SK-N-SH treated with all-trans-retinoic acid at 6 μM for 48 hours (cell line): ENCODE measurements around the gene WNK1.

ENCODE experiments used
- ATAC-seq: fragments of 200-7000 bp; cut with Tn5 transposase; 3 replicates; pipeline ENCODE4 v1.9.1; 2020; ENCODE audit warnings: mild to moderate bottlenecking, moderate library complexity
- ARNTL ChIP-seq: fragments of 450-650 bp; formaldehyde crosslinking; IDR thresholded peaks from 2 replicates; pipeline ENCODE4 v1.5.0; 2020; ENCODE audit warnings: low read depth, mild to moderate bottlenecking, moderate library complexity, borderline replicate concordance
- BACH2 ChIP-seq: fragments of 250-450 bp; sonication (Bioruptor Pico); IDR thresholded peaks from 2 replicates; pipeline ENCODE4 v1.9.0; 2021; ENCODE audit warnings: mild to moderate bottlenecking, borderline replicate concordance
- CSDC2 ChIP-seq: fragments of 250-450 bp; sonication (Bioruptor Pico); IDR thresholded peaks from 2 replicates; pipeline ENCODE4 v1.5.0; 2020; ENCODE audit warnings: mild to moderate bottlenecking, moderate library complexity
- ESRRG ChIP-seq: fragments of 250-450 bp; sonication (Bioruptor Pico); IDR thresholded peaks from 2 replicates; pipeline ENCODE4 v1.6.1; 2021; ENCODE audit warnings: mild to moderate bottlenecking
- GLIS3 ChIP-seq: fragments of 250-450 bp; sonication (Bioruptor Pico); IDR thresholded peaks from 2 replicates; pipeline ENCODE4 v1.5.0; 2020; ENCODE audit warnings: mild to moderate bottlenecking, moderate library complexity
- OSR1 ChIP-seq: fragments of 250-450 bp; sonication (Bioruptor Pico); IDR thresholded peaks from 2 replicates; pipeline ENCODE4 v1.8.0; 2022; ENCODE audit warnings: moderate library complexity, mild to moderate bottlenecking, inconsistent platforms
- PPARA ChIP-seq: fragments of 250-450 bp; sonication (Bioruptor Pico); IDR thresholded peaks from 2 replicates; pipeline ENCODE4 v1.5.0; 2020; ENCODE audit warnings: mild to moderate bottlenecking, borderline replicate concordance
- RARB ChIP-seq: fragments of 250-450 bp; sonication (Bioruptor Pico); IDR thresholded peaks from 2 replicates; pipeline ENCODE4 v1.8.0; 2021; ENCODE audit warnings: mild to moderate bottlenecking, moderate library complexity
- SNAI2 ChIP-seq: fragments of 250-450 bp; sonication (Bioruptor Pico); IDR thresholded peaks from 2 replicates; pipeline ENCODE4 v1.5.0; 2020; ENCODE audit warnings: mild to moderate bottlenecking, moderate library complexity
- TCF4 ChIP-seq: fragments of 250-450 bp; sonication (Bioruptor Pico); IDR thresholded peaks from 2 replicates; pipeline ENCODE4 v1.8.0; 2021; ENCODE audit warnings: mild to moderate bottlenecking, moderate library complexity, borderline replicate concordance
- ZC3H10 ChIP-seq: fragments of 250-450 bp; sonication (Bioruptor Pico); IDR thresholded peaks from 2 replicates; pipeline ENCODE4 v1.5.1; 2021; ENCODE audit warnings: mild to moderate bottlenecking, moderate library complexity
- ZFP3 ChIP-seq: fragments of 250-450 bp; sonication (Bioruptor Pico); IDR thresholded peaks from 2 replicates; pipeline ENCODE4 v1.5.0; 2020; ENCODE audit warnings: mild to moderate bottlenecking, moderate library complexity
- ZFP30 ChIP-seq: fragments of 450-650 bp; formaldehyde crosslinking; IDR thresholded peaks from 2 replicates; pipeline ENCODE4 v1.5.0; 2022; ENCODE audit warnings: mild to moderate bottlenecking, moderate library complexity
- ZNF565 ChIP-seq: fragments of 450-650 bp; formaldehyde crosslinking; conservative IDR thresholded peaks from 2 replicates; pipeline ENCODE4 v1.5.0; 2020; ENCODE audit warnings: low read depth, mild to moderate bottlenecking, moderate library complexity
- ZNF70 ChIP-seq: fragments of 450-650 bp; formaldehyde crosslinking; IDR thresholded peaks from 2 replicates; pipeline ENCODE4 v1.5.0; 2020; ENCODE audit warnings: mild to moderate bottlenecking, moderate library complexity
- TF ChIP-seq, protein P1 (sequence below): fragments of 250-450 bp; sonication (Bioruptor Pico); IDR thresholded peaks from 2 replicates; pipeline ENCODE4 v1.5.0; 2020; ENCODE audit warnings: mild to moderate bottlenecking, moderate library complexity
- TF ChIP-seq, protein P2 (sequence below): fragments of 250-450 bp; sonication (Bioruptor Pico); IDR thresholded peaks from 2 replicates; pipeline ENCODE4 v1.5.1; 2021; ENCODE audit warnings: mild to moderate bottlenecking, moderate library complexity
- TF ChIP-seq, protein P3 (sequence below): fragments of 250-450 bp; sonication (Bioruptor Pico); IDR thresholded peaks from 2 replicates; pipeline ENCODE4 v1.8.0; 2021; ENCODE audit warnings: low read depth, mild to moderate bottlenecking, moderate library complexity, borderline replicate concordance
- TF ChIP-seq, protein P4 (sequence below): fragments of 250-450 bp; sonication (Bioruptor Pico); IDR thresholded peaks from 2 replicates; pipeline ENCODE4 v1.8.0; 2020; ENCODE audit warnings: mild to moderate bottlenecking, moderate library complexity, borderline replicate concordance
- TF ChIP-seq, protein P5 (sequence below): fragments of 250-450 bp; sonication (Bioruptor Pico); IDR thresholded peaks from 2 replicates; pipeline ENCODE4 v1.5.1; 2020; ENCODE audit warnings: low read depth, mild to moderate bottlenecking, moderate library complexity

The WNK1 gene

DNA sequence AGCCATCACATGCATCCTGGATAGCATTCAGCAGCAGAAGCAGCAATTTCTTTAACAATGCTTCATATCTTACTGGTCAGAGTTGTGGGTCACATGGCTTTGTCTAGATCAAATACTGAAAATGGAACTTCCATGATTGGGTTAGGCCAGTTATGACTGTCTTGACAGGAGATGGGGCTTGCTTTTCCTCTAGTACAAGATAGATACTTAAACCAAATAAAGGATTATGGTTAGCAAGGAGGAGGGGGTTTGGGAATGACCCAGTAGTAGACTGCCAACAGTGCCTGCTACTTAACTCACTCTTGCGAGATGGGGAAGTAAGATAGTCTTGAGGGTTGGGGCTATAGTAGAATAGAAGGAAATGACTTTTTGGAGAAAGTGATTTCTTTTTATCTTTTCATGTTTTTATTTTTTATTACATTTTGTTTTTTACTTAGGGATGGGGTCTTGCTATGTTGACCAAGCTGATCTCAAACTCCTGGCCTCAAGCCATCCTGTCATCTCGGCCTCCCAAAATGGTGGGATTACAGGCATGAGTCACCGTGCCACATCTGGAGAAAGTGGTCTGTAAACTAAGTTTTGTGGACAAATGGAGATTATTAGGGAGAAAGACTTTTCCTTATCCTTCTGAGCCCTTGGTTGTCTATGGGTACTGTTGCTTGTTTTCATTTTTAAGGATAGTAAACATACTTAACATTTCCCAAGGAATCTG, 37.6 kb downstream of the WNK1 start:
- ATAC-seq = no peak
- TF ChIP-seq ZNF70 (CRISPR knock-in tag) (no peak), ESRRG (CRISPR knock-in tag) (no peak), ZFP30 (no peak)
- TF ChIP-seq, protein P1, sequence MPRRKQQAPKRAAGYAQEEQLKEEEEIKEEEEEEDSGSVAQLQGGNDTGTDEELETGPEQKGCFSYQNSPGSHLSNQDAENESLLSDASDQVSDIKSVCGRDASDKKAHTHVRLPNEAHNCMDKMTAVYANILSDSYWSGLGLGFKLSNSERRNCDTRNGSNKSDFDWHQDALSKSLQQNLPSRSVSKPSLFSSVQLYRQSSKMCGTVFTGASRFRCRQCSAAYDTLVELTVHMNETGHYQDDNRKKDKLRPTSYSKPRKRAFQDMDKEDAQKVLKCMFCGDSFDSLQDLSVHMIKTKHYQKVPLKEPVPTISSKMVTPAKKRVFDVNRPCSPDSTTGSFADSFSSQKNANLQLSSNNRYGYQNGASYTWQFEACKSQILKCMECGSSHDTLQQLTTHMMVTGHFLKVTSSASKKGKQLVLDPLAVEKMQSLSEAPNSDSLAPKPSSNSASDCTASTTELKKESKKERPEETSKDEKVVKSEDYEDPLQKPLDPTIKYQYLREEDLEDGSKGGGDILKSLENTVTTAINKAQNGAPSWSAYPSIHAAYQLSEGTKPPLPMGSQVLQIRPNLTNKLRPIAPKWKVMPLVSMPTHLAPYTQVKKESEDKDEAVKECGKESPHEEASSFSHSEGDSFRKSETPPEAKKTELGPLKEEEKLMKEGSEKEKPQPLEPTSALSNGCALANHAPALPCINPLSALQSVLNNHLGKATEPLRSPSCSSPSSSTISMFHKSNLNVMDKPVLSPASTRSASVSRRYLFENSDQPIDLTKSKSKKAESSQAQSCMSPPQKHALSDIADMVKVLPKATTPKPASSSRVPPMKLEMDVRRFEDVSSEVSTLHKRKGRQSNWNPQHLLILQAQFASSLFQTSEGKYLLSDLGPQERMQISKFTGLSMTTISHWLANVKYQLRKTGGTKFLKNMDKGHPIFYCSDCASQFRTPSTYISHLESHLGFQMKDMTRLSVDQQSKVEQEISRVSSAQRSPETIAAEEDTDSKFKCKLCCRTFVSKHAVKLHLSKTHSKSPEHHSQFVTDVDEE (CRISPR knock-in tag) = no peak
- TF ChIP-seq, protein P2, sequence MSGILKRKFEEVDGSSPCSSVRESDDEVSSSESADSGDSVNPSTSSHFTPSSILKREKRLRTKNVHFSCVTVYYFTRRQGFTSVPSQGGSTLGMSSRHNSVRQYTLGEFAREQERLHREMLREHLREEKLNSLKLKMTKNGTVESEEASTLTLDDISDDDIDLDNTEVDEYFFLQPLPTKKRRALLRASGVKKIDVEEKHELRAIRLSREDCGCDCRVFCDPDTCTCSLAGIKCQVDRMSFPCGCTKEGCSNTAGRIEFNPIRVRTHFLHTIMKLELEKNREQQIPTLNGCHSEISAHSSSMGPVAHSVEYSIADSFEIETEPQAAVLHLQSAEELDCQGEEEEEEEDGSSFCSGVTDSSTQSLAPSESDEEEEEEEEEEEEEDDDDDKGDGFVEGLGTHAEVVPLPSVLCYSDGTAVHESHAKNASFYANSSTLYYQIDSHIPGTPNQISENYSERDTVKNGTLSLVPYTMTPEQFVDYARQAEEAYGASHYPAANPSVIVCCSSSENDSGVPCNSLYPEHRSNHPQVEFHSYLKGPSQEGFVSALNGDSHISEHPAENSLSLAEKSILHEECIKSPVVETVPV = no peak

DNA sequence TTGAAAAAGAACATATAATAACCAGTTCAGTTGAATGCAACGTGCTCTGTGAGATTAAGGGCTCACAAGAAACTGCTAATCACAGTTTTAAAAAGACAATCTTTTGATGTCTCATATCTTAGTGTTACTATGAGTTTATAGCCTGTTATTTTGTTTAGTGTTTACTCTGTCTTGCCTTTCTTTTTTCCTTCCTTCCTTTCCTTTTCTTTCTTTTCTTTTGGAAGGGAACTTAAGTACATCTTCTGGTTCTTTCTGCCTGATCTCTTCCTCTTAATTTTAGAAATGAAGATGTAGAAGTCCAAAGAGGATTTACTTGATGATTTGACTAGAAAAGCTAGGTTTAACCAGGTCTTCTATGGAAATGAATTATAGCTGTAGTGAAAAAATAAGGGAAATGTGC, 38.2 kb downstream of the WNK1 start:
- ATAC-seq = no peak
- TF ChIP-seq RARB (CRISPR knock-in tag) (no peak), ZFP3 (CRISPR knock-in tag) (no peak), ZFP30 (no peak), ARNTL (CRISPR knock-in tag) (no peak), ZNF565 (CRISPR knock-in tag) (no peak), ZC3H10 (CRISPR knock-in tag) (no peak), ESRRG (CRISPR knock-in tag) (no peak)
- TF ChIP-seq, protein P3, sequence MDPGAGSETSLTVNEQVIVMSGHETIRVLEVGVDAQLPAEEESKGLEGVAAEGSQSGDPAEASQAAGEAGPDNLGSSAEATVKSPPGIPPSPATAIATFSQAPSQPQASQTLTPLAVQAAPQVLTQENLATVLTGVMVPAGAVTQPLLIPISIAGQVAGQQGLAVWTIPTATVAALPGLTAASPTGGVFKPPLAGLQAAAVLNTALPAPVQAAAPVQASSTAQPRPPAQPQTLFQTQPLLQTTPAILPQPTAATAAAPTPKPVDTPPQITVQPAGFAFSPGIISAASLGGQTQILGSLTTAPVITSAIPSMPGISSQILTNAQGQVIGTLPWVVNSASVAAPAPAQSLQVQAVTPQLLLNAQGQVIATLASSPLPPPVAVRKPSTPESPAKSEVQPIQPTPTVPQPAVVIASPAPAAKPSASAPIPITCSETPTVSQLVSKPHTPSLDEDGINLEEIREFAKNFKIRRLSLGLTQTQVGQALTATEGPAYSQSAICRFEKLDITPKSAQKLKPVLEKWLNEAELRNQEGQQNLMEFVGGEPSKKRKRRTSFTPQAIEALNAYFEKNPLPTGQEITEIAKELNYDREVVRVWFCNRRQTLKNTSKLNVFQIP = no peak

DNA sequence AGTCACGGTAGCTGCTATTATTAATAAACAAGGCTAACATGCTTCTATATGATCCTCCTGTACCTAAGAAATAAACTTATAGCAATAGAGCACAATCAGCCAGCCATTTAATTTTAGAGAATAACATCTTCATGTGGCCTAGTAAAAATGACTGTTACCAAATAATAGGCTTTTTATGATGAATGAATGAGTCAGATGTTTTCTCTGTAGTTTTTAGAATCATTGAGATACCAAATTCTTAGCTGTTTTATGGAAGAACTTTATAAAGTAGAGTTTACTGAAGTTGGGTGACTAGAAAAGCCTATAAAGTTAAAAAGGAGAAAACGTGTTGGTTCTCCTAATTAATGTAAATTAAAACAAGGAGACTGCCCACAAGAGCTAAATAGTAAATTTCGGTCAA, 40.7 kb downstream of the WNK1 start:
- no peak for ATAC-seq
- TF ChIP-seq BACH2 (no peak), SNAI2 (CRISPR knock-in tag) (no peak), CSDC2 (CRISPR knock-in tag) (no peak), PPARA (CRISPR knock-in tag) (no peak)
- TF ChIP-seq, protein P4, sequence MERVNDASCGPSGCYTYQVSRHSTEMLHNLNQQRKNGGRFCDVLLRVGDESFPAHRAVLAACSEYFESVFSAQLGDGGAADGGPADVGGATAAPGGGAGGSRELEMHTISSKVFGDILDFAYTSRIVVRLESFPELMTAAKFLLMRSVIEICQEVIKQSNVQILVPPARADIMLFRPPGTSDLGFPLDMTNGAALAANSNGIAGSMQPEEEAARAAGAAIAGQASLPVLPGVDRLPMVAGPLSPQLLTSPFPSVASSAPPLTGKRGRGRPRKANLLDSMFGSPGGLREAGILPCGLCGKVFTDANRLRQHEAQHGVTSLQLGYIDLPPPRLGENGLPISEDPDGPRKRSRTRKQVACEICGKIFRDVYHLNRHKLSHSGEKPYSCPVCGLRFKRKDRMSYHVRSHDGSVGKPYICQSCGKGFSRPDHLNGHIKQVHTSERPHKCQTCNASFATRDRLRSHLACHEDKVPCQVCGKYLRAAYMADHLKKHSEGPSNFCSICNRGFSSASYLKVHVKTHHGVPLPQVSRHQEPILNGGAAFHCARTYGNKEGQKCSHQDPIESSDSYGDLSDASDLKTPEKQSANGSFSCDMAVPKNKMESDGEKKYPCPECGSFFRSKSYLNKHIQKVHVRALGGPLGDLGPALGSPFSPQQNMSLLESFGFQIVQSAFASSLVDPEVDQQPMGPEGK (CRISPR knock-in tag) = no peak
- TF ChIP-seq, protein P2 = no peak
- TF ChIP-seq, protein P5, sequence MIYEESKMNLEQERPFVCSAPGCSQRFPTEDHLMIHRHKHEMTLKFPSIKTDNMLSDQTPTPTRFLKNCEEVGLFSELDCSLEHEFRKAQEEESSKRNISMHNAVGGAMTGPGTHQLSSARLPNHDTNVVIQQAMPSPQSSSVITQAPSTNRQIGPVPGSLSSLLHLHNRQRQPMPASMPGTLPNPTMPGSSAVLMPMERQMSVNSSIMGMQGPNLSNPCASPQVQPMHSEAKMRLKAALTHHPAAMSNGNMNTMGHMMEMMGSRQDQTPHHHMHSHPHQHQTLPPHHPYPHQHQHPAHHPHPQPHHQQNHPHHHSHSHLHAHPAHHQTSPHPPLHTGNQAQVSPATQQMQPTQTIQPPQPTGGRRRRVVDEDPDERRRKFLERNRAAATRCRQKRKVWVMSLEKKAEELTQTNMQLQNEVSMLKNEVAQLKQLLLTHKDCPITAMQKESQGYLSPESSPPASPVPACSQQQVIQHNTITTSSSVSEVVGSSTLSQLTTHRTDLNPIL = no peak

DNA sequence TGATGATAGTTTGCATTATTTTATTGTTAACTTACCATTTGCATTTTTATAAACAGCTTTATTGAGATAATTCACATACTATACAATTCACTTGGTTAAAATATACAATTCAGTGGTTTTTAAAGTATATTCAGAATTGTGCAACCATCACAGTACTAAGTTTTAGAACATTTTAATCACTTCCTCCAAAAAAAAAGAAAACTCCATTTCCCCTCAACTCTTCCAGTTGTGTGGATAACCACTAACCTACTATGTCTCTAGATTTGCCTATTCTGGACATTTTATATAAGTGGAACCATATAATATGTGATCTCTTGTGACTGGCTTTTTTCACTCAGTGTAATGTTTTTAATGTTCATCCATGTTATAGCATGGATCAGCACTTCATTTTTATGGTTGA, 41.3 kb downstream of the WNK1 start:
- no peak for ATAC-seq
- TF ChIP-seq ZC3H10 (CRISPR knock-in tag) (no peak), GLIS3 (CRISPR knock-in tag) (no peak), ZNF565 (CRISPR knock-in tag) (no peak), ZFP3 (CRISPR knock-in tag) (no peak), ESRRG (CRISPR knock-in tag) (no peak), TCF4 (CRISPR knock-in tag) (no peak), ZFP30 (no peak), ZNF70 (CRISPR knock-in tag) (no peak), RARB (CRISPR knock-in tag) (no peak), OSR1 (no peak)
- TF ChIP-seq, protein P3 = no peak
- TF ChIP-seq, protein P5 = no peak
